DOHH2 (cell line): Measurements from ENCODE around the gene EID2B.

Source experiments
- EZH2phosphoT487 ChIP-seq: fragments of 200-600 bp; sonication (generic); IDR thresholded peaks from 2 replicates; pipeline ENCODE4 v1.6.1; 2017; ENCODE audit warnings: borderline replicate concordance, mild to moderate bottlenecking, antibody characterized with exemption, low read length, moderate library complexity, mixed read lengths
- TF ChIP-seq, protein P1 (sequence below): fragments of 200-600 bp; sonication (generic); IDR thresholded peaks from one replicate; pipeline ENCODE4 v1.5.1; 2014; ENCODE audit warnings: antibody characterized with exemption, mild to moderate bottlenecking, low read depth, low read length; ENCODE audit not compliant: poor library complexity, severe bottlenecking

DNA sequence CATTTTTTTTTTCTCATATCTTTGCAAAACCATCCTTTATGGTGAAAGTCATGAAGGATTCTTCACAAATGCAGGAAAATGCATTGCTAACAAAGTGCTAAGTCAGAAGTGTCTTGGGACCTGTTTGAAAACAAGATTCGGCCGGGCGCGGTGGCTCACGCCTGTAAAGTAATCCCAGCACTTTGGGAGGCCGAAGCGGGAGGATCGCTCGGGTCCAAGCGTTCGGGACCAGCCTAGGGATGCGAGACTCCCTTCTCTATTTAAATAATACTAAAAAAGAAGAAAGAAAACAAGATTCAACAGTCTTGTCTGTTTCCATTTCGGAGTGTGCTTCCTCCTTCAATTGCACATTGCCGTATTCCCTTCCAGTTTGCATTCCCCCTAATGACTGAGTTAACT is 819 bp downstream of the EID2B start:
- TF ChIP-seq, protein P1, sequence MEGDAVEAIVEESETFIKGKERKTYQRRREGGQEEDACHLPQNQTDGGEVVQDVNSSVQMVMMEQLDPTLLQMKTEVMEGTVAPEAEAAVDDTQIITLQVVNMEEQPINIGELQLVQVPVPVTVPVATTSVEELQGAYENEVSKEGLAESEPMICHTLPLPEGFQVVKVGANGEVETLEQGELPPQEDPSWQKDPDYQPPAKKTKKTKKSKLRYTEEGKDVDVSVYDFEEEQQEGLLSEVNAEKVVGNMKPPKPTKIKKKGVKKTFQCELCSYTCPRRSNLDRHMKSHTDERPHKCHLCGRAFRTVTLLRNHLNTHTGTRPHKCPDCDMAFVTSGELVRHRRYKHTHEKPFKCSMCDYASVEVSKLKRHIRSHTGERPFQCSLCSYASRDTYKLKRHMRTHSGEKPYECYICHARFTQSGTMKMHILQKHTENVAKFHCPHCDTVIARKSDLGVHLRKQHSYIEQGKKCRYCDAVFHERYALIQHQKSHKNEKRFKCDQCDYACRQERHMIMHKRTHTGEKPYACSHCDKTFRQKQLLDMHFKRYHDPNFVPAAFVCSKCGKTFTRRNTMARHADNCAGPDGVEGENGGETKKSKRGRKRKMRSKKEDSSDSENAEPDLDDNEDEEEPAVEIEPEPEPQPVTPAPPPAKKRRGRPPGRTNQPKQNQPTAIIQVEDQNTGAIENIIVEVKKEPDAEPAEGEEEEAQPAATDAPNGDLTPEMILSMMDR, result no peak
- TF ChIP-seq EZH2phosphoT487, result no peak
